Activated CD4-positive, alpha-beta T cell treated with anti-CD3 and anti-CD28 coated beads for 24 hours (primary cell): ENCODE data around the gene EHBP1.
"Not testable (repeated sequence)": the region's sequence is repeated elsewhere in the genome, so short reads cannot be mapped to it uniquely, and the experiment has no call there.

Experiments
- DNase-seq, 2 donors: peaks; one replicate each; pipeline ENCODE4 v3.0.0-alpha.2; 2020; ENCODE audit warnings: low read depth in 2 of 2

The EHBP1 gene

DNA sequence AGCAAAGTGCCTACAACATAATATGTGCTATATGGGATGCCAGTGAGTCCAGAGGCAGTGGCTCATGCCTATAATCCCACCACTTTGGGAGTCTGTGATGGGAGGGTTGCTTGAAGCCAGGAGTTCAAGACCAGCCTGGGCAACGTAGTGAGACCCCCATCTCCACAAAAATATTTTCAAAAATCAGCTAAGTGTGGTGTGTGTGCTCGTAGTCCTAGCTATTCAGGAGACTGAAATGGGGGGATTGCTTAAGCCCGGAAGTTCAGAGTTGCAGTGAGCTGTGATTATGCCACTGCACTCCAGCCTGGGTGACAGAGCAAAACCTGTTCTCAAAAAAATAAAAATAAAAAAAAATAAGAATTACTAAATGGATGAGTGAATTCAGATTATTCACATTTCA is 368.5 kb downstream of the EHBP1 start:
- no peak for DNase-seq

DNA sequence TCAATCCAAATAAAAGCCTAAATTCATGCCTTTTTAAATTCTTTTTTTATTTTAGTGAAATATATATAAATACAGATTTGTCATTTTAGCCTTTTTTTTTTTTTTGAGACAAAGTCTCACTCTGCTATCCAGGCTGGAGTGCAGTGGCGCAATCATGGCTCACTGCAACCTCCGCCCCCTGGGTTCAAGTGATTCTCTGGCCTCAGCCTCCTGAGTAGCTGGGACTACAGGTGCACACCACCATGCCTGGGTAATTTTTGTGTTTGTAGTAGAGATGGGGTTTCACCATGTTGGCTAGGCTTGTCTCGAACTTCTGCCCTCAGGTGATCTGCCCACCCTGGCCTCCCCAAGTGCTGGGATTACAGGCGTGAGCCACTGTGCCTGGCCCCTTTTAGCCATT is 368.9 kb downstream of the EHBP1 start:
- DNase-seq, result not testable (repeated sequence)

DNA sequence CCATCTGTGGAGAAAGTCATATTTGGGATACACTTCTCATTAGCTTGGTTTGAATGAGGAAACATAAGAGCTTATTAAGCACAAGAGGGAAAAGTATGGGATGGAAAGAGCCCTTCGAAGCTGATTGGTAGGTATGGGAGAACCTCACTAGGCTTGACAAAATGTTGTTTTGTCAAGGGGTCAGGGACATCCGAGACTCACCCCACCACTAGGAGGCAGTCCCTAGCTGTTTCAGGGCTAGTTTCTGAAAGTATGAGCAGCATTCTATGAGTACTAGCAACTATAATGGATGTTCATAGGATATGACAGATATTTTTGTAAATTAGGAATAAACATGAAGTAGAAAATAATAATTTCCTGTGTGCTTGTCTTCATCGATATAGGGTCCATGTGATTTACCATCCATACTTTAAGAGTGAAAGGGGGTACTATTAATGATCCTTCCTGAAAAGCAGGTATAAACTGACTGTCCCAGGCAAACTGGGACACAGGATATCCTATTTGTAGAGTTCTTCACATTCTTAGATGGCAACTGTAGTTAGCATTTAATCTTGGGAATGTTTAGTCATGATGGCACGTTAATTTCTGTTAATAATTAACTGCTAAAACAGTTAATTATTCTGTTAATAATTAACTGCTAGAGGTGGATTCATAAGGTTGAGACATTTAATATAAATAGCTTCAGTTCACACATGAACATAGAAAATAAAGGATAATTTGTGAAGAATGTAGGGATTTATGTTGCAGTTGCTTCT is 373.5 kb downstream of the EHBP1 start:
- no peak for DNase-seq

DNA sequence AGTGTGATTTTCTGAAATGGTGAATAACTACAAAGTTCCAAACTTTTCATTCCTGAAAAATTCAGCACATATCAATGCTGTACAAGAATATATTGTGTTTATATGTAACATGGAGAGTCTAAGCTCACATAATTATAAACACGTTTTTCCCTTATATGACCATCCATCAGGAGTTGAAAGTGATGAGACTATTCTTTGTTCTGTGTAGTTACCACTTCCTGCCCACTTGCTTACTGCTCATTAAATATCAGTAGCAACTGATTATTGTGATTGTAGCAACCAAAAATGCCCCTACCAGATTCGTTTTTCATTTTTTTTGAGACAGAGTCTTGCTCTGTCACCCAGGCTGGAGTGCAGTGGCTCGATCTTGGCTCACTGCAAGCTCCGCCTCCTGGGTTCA is 375.9 kb downstream of the EHBP1 start:
- DNase-seq, result no peak

DNA sequence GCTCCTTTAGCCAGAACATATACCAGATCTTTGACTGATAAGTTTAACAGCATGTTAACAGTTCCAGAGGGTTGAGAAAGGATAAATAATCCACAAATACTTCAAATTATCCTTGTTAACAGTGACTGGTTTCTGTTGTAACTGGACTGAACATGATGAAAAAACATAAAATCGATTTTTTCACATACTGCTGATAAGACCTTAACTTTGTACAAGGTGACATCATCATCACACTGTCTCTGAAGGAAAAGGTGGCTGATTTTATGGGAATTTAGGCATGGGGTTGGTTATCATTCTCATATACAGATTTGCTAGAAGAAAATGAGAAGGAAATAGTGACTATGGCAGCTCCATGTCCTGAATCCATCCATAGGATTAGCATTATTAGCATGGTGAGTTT is 381.2 kb downstream of the EHBP1 start:
- DNase-seq, result no peak

DNA sequence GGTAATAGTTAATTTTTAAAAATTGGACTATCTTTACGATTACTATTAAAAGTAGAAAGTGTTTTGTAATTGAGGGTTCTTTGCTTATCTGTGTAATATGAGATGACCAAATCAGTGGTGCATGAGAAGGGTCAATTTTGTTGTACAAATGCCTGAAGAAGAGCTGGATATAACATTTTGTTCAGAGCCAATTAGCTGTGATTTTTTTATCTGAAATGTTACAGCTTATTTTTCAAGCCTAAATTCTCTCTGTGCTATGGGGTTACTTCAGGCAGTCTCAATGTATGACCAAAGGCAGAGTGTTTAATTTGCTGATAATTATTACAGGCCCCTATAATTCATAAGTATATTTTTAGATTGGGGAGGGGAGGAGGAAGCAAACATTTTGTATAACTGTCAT is 386.9 kb downstream of the EHBP1 start:
- DNase-seq, result no peak

DNA sequence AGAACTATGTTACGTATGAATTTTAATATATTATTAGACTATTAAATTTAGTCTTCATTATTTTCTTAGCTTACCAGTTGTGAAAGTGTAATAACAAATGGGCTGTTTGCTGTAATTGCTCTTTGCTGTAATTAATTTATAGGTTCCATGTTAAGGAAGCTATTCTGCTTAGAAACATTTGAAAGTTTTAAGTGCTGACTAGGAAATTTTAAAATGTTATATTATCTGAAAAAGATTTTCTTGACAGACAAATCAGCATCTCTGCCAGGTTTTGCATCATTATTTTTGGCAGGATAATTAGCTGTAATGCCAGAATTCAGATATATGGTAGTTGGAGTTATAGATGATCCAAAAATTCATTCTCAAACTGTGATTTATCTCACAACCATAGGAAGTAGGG is 387.3 kb downstream of the EHBP1 start:
- no peak for DNase-seq

DNA sequence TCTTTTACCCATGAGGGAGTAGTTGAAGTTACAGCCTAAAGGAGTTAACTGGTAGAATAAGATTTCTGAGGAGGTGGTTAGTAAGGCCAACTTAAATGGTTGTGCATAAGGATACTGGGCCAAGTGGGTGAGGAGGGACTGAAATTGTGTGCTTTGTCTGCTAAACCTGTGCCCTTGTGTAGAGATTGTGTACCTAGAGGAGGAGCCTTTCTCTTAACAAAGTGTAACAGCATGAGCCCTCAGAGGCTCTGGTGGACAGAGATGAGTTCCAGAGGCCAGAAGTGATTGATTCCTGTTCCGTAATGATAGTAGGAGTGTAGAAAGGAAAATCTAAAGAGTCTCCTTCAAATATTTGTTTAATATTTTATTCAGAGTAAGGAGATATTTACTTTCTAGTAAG is 388.0 kb downstream of the EHBP1 start:
- no peak for DNase-seq
